Caco-2 (cell line): ENCODE results near the gene POLR1C. TPM values are rescaled to one million over a fixed set of nuclear protein-coding genes. Genes with fewer than 3 reads are reported as not detected.

ENCODE experiments used
- BruUV-seq: library from RNA; stranded (reverse); fragments of 400-500 nt; replicated peaks from 2 replicates; lab custom pipeline; 2021; lab: Mats Ljungman, UMichigan
- CTCF ChIA-PET: fragments of 300-600 bp; sonication (Branson Sonifier 250); formaldehyde crosslinking; loops from one replicate; lab custom pipeline; 2022; ENCODE audit warnings: antibody characterized with exemption; lab: Charles Lee
- POLR2A ChIA-PET: fragments of 300-600 bp; sonication (Branson Sonifier 250); formaldehyde crosslinking; loops from one replicate; lab custom pipeline; 2022; ENCODE audit warnings: antibody characterized with exemption; lab: Charles Lee
- DNase-seq, 2 experiments: peaks; one replicate each; pipeline versions ENCODE4 v3.0.0 to v3.0.0-alpha.2; 2020 to 2022
- H3K27me3 ChIP-seq: replicated peaks from 2 replicates; pipeline ENCODE4 v1.6.0; 2011; ENCODE audit warnings: low read length; ENCODE audit not compliant: control insufficient read depth, insufficient read depth
- H3K36me3 ChIP-seq: 2 replicates; pipeline ENCODE4 v1.5.1; 2011; ENCODE audit warnings: low read length; ENCODE audit not compliant: control insufficient read depth, insufficient read depth
- H3K4me1 ChIP-seq: fragments of 250-450 bp; sonication (Bioruptor Pico); 2 replicates; pipeline ENCODE4 v1.5.1; 2020; ENCODE audit warnings: mild to moderate bottlenecking
- H3K4me3 ChIP-seq: 2 replicates; pipeline ENCODE4 v1.5.1; 2011; ENCODE audit warnings: low read depth, mild to moderate bottlenecking, control low read depth, low read length
- H3K9me3 ChIP-seq: fragments of 250-450 bp; sonication (Bioruptor Pico); 2 replicates; pipeline ENCODE4 v1.5.1; 2020; ENCODE audit warnings: mild to moderate bottlenecking, moderate library complexity
- H3K27ac Mint-ChIP-seq: one replicate; pipeline ENCODE4 v1.8.0; 2022; ENCODE audit warnings: mixed read lengths; ENCODE audit not compliant: unreplicated experiment
- H3K27me3 Mint-ChIP-seq: one replicate; pipeline ENCODE4 v1.8.0; 2022; ENCODE audit warnings: mixed read lengths; ENCODE audit not compliant: insufficient read depth, unreplicated experiment
- H3K36me3 Mint-ChIP-seq: one replicate; pipeline ENCODE4 v1.8.0; 2022; ENCODE audit warnings: mild to moderate bottlenecking, mixed read lengths; ENCODE audit not compliant: insufficient read depth, unreplicated experiment
- H3K4me1 Mint-ChIP-seq: one replicate; pipeline ENCODE4 v1.8.0; 2022; ENCODE audit warnings: low read depth, mixed read lengths; ENCODE audit not compliant: unreplicated experiment
- H3K4me3 Mint-ChIP-seq: one replicate; pipeline ENCODE4 v1.8.0; 2022; ENCODE audit warnings: mild to moderate bottlenecking, moderate library complexity, mixed read lengths; ENCODE audit not compliant: unreplicated experiment
- H3K9me3 Mint-ChIP-seq: one replicate; pipeline ENCODE4 v1.8.0; 2022; ENCODE audit warnings: mixed read lengths; ENCODE audit not compliant: unreplicated experiment
- CTCF ChIP-seq, 2 experiments: fragments of 200-600 bp in 1 of 2; IDR thresholded peaks; 1 replicate in 1 of 2; 2 replicates in 1 of 2; pipeline versions ENCODE4 v1.5.1 to v1.8.0; 2011 to 2022; ENCODE audit warnings: antibody characterized with exemption in 1 of 2, control low read depth in 1 of 2, inconsistent platforms in 1 of 2, low read depth in 1 of 2, low read length in 1 of 2, mild to moderate bottlenecking in 1 of 2, moderate library complexity in 1 of 2; ENCODE audit not compliant: insufficient read depth in 1 of 2, severe bottlenecking in 1 of 2, unreplicated experiment in 1 of 2
- intact Hi-C: fragments of 100-400 bp; cut with micrococcal nuclease; formaldehyde crosslinking; loops from one replicate; pipeline ENCODE4 v1.10.0; 2022; ENCODE audit not compliant: unreplicated experiment
- total RNA-seq: library from RNA; stranded (reverse); gene quantifications from 2 replicates; pipeline ENCODE4 v1.2.3, GENCODE V29; 2022

POLR1C gene
- total RNA-seq, 1 experiment from 2014 or later = 43.7 TPM

GRCh38 chr6:43468240-43468639, 48.6 kb upstream of the POLR1C start:
- H3K9me3 ChIP-seq = no peaks in the 10 kb centered on the region
- intact Hi-C loops = no loop called here
- ChIA-PET CTCF (no interaction called here), POLR2A (no interaction called here)
- no peak for TF ChIP-seq CTCF (IDR thresholded peaks at IDR 0.05; ENCODE audit: insufficient read depth in 1 of 2, low read depth in 1 of 2, low read length in 1 of 2, severe bottlenecking in 1 of 2, unreplicated experiment in 1 of 2)
- H3K4me1 Mint-ChIP-seq = no peaks in the 10 kb centered on the region
- H3K4me3 Mint-ChIP-seq = no peak overlapping the region
- no peak overlapping the region for H3K4me3 ChIP-seq
- H3K36me3 Mint-ChIP-seq = no peaks in the 10 kb centered on the region
- no peak for DNase-seq
- no peaks in the 10 kb centered on the region for H3K4me1 ChIP-seq
- H3K36me3 ChIP-seq = no peaks in the 10 kb centered on the region
- BruUV-seq = no TSS peak
- no peaks in the 10 kb centered on the region for H3K27me3 ChIP-seq
- no peaks in the 10 kb centered on the region for H3K9me3 Mint-ChIP-seq
- H3K27ac Mint-ChIP-seq = no peak overlapping the region
- H3K27me3 Mint-ChIP-seq = peaks cover under 1% of the 10 kb centered on the region

GRCh38 chr6:43468748-43469681, 47.9 kb upstream of the POLR1C start:
- no peak overlapping the region for H3K4me3 Mint-ChIP-seq
- DNase-seq = no peak
- no peaks in the 10 kb centered on the region for H3K4me1 ChIP-seq
- H3K36me3 Mint-ChIP-seq = no peaks in the 10 kb centered on the region
- ChIA-PET POLR2A (no interaction called here), CTCF (no interaction called here)
- no peak for TF ChIP-seq CTCF (IDR thresholded peaks at IDR 0.05; ENCODE audit: insufficient read depth in 1 of 2, low read depth in 1 of 2, low read length in 1 of 2, severe bottlenecking in 1 of 2, unreplicated experiment in 1 of 2)
- no peak overlapping the region for H3K27ac Mint-ChIP-seq
- H3K36me3 ChIP-seq = no peaks in the 10 kb centered on the region
- H3K9me3 ChIP-seq = no peaks in the 10 kb centered on the region
- BruUV-seq = no TSS peak
- H3K9me3 Mint-ChIP-seq = no peaks in the 10 kb centered on the region
- H3K4me3 ChIP-seq = no peak overlapping the region
- intact Hi-C loops = no loop called here
- no peaks in the 10 kb centered on the region for H3K4me1 Mint-ChIP-seq
- no peaks in the 10 kb centered on the region for H3K27me3 ChIP-seq
- H3K27me3 Mint-ChIP-seq = no peaks in the 10 kb centered on the region

- no peaks in the 10 kb centered on the region for H3K4me1 ChIP-seq
- no peak overlapping the region for H3K27ac Mint-ChIP-seq
- DNase-seq = no peak
- CTCF ChIA-PET = interaction anchor here (0.7 kb wide), 1 partner anchor 101 kb away, joined by 6 read pairs; the partner anchor contains the start of gene ZNF318
- H3K4me3 ChIP-seq = no peak overlapping the region
- no peak for TF ChIP-seq CTCF (IDR thresholded peaks at IDR 0.05; ENCODE audit: insufficient read depth in 1 of 2, low read depth in 1 of 2, low read length in 1 of 2, severe bottlenecking in 1 of 2, unreplicated experiment in 1 of 2)
- H3K36me3 ChIP-seq = no peaks in the 10 kb centered on the region
- H3K27me3 ChIP-seq = no peaks in the 10 kb centered on the region
- no peaks in the 10 kb centered on the region for H3K36me3 Mint-ChIP-seq
- POLR2A ChIA-PET = interaction anchor here (0.7 kb wide), 1 partner anchor 27 kb away, joined by 4 read pairs; no protein-coding TSS in a partner anchor
- H3K27me3 Mint-ChIP-seq = no peaks in the 10 kb centered on the region
- BruUV-seq = no TSS peak
- H3K4me3 Mint-ChIP-seq = no peak overlapping the region
- intact Hi-C loops = no loop called here
- H3K9me3 ChIP-seq = no peaks in the 10 kb centered on the region
- H3K4me1 Mint-ChIP-seq = no peaks in the 10 kb centered on the region
- H3K9me3 Mint-ChIP-seq = no peaks in the 10 kb centered on the region
Observed at GRCh38 chr6:43469947-43470346, 46.9 kb upstream of the POLR1C start.
